HepG2 (cell line): ENCODE measurements around the gene TAC3. TPM values are rescaled to one million over a fixed set of nuclear protein-coding genes. Genes with fewer than 3 reads are reported as not detected.

Experiments used
- AFF4 ChIP-seq: sonication (generic); formaldehyde crosslinking; IDR thresholded peaks from 2 replicates; pipeline ENCODE4 v1.4.0; 2020; ENCODE audit warnings: missing genetic modification reagents
- CENPX ChIP-seq: sonication (generic); formaldehyde crosslinking; IDR thresholded peaks from 2 replicates; pipeline ENCODE4 v1.9.0; 2021; ENCODE audit warnings: mild to moderate bottlenecking, missing genetic modification reagents, moderate library complexity
- GABPA ChIP-seq, 2 experiments: IDR thresholded peaks; 2 replicates each; pipeline ENCODE4 v1.6.1; 2011 to 2016; ENCODE audit warnings: low read depth in 2 of 2, low read length in 1 of 2, missing biosample characterization in 1 of 2, missing genetic modification characterization in 1 of 2
- GPN1 ChIP-seq: sonication (generic); formaldehyde crosslinking; IDR thresholded peaks from 2 replicates; pipeline ENCODE4 v1.5.1; 2020; ENCODE audit warnings: missing genetic modification reagents, borderline replicate concordance
- HNRNPK ChIP-seq: fragments of 200-400 bp; formaldehyde crosslinking; IDR thresholded peaks from 2 replicates; pipeline ENCODE4 v1.6.1; 2018; ENCODE audit warnings: low read length, low read depth, moderate library complexity, mild to moderate bottlenecking; ENCODE audit not compliant: poor library complexity, severe bottlenecking
- HNRNPL ChIP-seq: fragments of 200-400 bp; formaldehyde crosslinking; IDR thresholded peaks from 2 replicates; pipeline ENCODE4 v1.6.1; 2017; ENCODE audit warnings: mild to moderate bottlenecking, low read depth, low read length
- HOXD1 ChIP-seq: sonication (generic); formaldehyde crosslinking; IDR thresholded peaks from 2 replicates; pipeline ENCODE4 v1.5.0; 2020; ENCODE audit warnings: missing genetic modification reagents
- ISX ChIP-seq: sonication (generic); formaldehyde crosslinking; conservative IDR thresholded peaks from 2 replicates; pipeline ENCODE4 v1.5.0; 2020; ENCODE audit warnings: missing genetic modification reagents
- KMT2B ChIP-seq: IDR thresholded peaks from 2 replicates; pipeline ENCODE4 v1.6.1; 2016; ENCODE audit warnings: missing genetic modification reagents, missing compliant biosample characterization
- MATR3 ChIP-seq: sonication (generic); formaldehyde crosslinking; IDR thresholded peaks from 2 replicates; pipeline ENCODE4 v1.4.0; 2020; ENCODE audit warnings: missing genetic modification reagents
- NR1H2 ChIP-seq: sonication (generic); formaldehyde crosslinking; IDR thresholded peaks from 2 replicates; pipeline ENCODE4 v1.8.1; 2022; ENCODE audit warnings: low read depth, missing genetic modification reagents, borderline replicate concordance
- RARG ChIP-seq: sonication (generic); formaldehyde crosslinking; IDR thresholded peaks from 2 replicates; pipeline ENCODE4 v1.4.0; 2020; ENCODE audit warnings: low read depth, mild to moderate bottlenecking, missing genetic modification reagents
- SP4 ChIP-seq: sonication (generic); formaldehyde crosslinking; IDR thresholded peaks from 2 replicates; pipeline ENCODE4 v1.8.1; 2023; ENCODE audit warnings: mild to moderate bottlenecking, missing genetic modification reagents
- SP5 ChIP-seq: IDR thresholded peaks from 2 replicates; pipeline ENCODE4 v1.6.1; 2016; ENCODE audit warnings: low read depth, borderline replicate concordance
- THAP7 ChIP-seq: sonication (generic); formaldehyde crosslinking; IDR thresholded peaks from 2 replicates; pipeline ENCODE4 v1.8.1; 2023; ENCODE audit warnings: mild to moderate bottlenecking, missing genetic modification reagents
- ZNF317 ChIP-seq: sonication (generic); formaldehyde crosslinking; IDR thresholded peaks from 2 replicates; pipeline ENCODE4 v1.5.0; 2020; ENCODE audit warnings: mild to moderate bottlenecking, missing genetic modification reagents
- ZNF564 ChIP-seq: sonication (generic); formaldehyde crosslinking; IDR thresholded peaks from 2 replicates; pipeline ENCODE4 v1.8.1; 2023; ENCODE audit warnings: mild to moderate bottlenecking, missing genetic modification reagents
- ZNF720 ChIP-seq: sonication (generic); formaldehyde crosslinking; IDR thresholded peaks from 2 replicates; pipeline ENCODE4 v1.4.0; 2020; ENCODE audit warnings: missing genetic modification reagents
- ZSCAN21 ChIP-seq: sonication (generic); formaldehyde crosslinking; IDR thresholded peaks from 2 replicates; pipeline ENCODE4 v1.8.0; 2022; ENCODE audit warnings: mild to moderate bottlenecking, missing genetic modification reagents, moderate library complexity, borderline replicate concordance
- polyA plus RNA-seq, 8 experiments: library from polyadenylated mRNA; depleted of rRNA in 3 of 8; stranded (reverse) in 7 of 8; unstranded in 1 of 8; fragments of >200 nt; fragmentation: Illumina TruSeq in 4 of 8; extraction: Trizol in 4 of 8; gene quantifications; 2 replicates each; pipeline versions ENCODE4 v1.2.1 to v1.2.3, GENCODE V29; 2011 to 2016; ENCODE audit warnings: low read depth in 4 of 8, missing spikeins in 1 of 8, mixed read lengths in 1 of 8; ENCODE audit not compliant: insufficient read depth in 1 of 8
- total RNA-seq, 5 experiments: library from RNA; depleted of rRNA; stranded (reverse); fragments of >200 nt; fragmentation: Illumina TruSeq; extraction: Trizol; gene quantifications; 2 replicates each; pipeline ENCODE4 v1.2.3, GENCODE V29; 2016; ENCODE audit warnings: low read depth in 1 of 5
- TF ChIP-seq, protein P1 (sequence below): sonication (generic); formaldehyde crosslinking; IDR thresholded peaks from 2 replicates; pipeline ENCODE4 v1.5.1; 2020; ENCODE audit warnings: mild to moderate bottlenecking, missing genetic modification reagents, moderate library complexity
- TF ChIP-seq, protein P2 (sequence below): sonication (generic); formaldehyde crosslinking; conservative IDR thresholded peaks from 2 replicates; pipeline ENCODE4 v1.4.0; 2020; ENCODE audit warnings: mild to moderate bottlenecking, missing genetic modification reagents, moderate library complexity
- TF ChIP-seq, protein P3 (sequence below): sonication (generic); formaldehyde crosslinking; IDR thresholded peaks from 2 replicates; pipeline ENCODE4 v1.4.0; 2020; ENCODE audit warnings: missing genetic modification reagents

The TAC3 gene
- total and polyA plus RNA-seq, 2 of the 13 experiments (the other 11 are each of a cell fraction or from before 2014, with no cell fraction given) = 0.13 to 0.15 TPM

- TF ChIP-seq GABPA (IDR thresholded peaks at IDR 0.05; ENCODE audit: low read depth, low read length) (no peak), GABPA (CRISPR knock-in tag; IDR thresholded peaks at IDR 0.05; ENCODE audit: low read depth) (no peak), NR1H2 (CRISPR knock-in tag) (no peak), CENPX (CRISPR knock-in tag) (no peak), HOXD1 (CRISPR knock-in tag) (no peak), MATR3 (no peak), ZSCAN21 (CRISPR knock-in tag) (no peak), SP4 (no peak), ISX (CRISPR knock-in tag) (no peak), ZNF317 (CRISPR knock-in tag) (no peak), ZNF720 (CRISPR knock-in tag) (no peak), AFF4 (CRISPR knock-in tag) (no peak), RARG (no peak), THAP7 (no peak), ZNF564 (CRISPR knock-in tag) (no peak), KMT2B (CRISPR knock-in tag) (no peak), HNRNPL (no peak), SP5 (CRISPR knock-in tag) (no peak), HNRNPK (no peak), GPN1 (CRISPR knock-in tag) (no peak)
- TF ChIP-seq, protein P1, sequence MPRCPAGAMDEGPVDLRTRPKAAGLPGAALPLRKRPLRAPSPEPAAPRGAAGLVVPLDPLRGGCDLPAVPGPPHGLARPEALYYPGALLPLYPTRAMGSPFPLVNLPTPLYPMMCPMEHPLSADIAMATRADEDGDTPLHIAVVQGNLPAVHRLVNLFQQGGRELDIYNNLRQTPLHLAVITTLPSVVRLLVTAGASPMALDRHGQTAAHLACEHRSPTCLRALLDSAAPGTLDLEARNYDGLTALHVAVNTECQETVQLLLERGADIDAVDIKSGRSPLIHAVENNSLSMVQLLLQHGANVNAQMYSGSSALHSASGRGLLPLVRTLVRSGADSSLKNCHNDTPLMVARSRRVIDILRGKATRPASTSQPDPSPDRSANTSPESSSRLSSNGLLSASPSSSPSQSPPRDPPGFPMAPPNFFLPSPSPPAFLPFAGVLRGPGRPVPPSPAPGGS (CRISPR knock-in tag) = no peak
- TF ChIP-seq, protein P2, sequence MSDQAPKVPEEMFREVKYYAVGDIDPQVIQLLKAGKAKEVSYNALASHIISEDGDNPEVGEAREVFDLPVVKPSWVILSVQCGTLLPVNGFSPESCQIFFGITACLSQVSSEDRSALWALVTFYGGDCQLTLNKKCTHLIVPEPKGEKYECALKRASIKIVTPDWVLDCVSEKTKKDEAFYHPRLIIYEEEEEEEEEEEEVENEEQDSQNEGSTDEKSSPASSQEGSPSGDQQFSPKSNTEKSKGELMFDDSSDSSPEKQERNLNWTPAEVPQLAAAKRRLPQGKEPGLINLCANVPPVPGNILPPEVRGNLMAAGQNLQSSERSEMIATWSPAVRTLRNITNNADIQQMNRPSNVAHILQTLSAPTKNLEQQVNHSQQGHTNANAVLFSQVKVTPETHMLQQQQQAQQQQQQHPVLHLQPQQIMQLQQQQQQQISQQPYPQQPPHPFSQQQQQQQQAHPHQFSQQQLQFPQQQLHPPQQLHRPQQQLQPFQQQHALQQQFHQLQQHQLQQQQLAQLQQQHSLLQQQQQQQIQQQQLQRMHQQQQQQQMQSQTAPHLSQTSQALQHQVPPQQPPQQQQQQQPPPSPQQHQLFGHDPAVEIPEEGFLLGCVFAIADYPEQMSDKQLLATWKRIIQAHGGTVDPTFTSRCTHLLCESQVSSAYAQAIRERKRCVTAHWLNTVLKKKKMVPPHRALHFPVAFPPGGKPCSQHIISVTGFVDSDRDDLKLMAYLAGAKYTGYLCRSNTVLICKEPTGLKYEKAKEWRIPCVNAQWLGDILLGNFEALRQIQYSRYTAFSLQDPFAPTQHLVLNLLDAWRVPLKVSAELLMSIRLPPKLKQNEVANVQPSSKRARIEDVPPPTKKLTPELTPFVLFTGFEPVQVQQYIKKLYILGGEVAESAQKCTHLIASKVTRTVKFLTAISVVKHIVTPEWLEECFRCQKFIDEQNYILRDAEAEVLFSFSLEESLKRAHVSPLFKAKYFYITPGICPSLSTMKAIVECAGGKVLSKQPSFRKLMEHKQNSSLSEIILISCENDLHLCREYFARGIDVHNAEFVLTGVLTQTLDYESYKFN (CRISPR knock-in tag) = peak; percentile 37; the same call in 1 of the 2 replicates
- TF ChIP-seq, protein P3, sequence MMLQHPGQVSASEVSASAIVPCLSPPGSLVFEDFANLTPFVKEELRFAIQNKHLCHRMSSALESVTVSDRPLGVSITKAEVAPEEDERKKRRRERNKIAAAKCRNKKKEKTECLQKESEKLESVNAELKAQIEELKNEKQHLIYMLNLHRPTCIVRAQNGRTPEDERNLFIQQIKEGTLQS (CRISPR knock-in tag) = 0 out of 2 replicates have a peak, but pooled peaks have one; percentile 16
Observed at GRCh38 chr12:57049890-57050289, 33.6 kb upstream of the TAC3 start, which contains the start of gene MYO1A (continued).
